Measurements from ENCODE around the gene TUBB4B.

Gene TUBB4B

DNA sequence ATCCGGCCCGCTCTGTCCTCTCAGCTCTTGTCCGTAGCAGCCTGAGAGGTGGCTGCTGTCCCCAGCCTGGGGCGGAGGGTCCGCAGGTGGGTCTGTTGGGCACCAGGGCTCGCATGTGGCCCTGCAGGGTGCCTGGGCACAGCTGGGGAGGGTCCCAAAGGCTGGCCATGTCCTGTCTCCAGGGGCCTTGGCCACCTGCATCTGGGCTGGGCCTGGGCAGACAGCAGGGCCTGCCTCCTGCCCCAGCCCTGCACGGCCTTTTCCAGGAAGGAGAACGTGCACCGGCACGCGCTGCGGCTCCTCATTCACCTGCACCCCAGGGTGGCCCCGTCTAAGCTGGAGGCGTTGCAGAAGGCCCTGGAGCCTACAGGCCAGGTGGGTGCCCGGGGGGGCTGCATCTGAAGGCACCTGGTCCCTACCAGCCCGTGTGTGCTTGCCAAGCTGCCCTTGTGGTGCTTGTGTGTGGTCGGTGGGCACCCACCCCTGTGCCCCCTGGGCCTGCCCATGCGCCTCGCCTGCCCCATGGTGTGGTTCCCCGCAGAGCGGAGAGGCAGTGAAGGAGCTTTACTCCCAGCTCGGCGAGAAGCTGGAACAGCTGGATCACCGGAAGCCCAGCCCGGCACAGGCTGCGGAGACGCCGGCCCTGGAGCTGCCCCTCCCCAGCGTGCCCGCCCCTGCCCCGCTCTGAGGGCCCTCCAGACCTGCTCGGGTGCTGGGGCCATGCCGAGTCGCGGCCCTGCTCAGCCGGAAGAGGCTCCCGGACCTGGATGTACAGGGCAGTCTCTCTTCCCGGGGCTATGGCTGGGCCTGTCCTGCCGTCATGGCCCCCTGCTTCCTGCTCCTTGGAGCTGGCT, 31.4 kb downstream of the TUBB4B start:
- DNase-seq (ENCODE audit: low spot score), result no peak

GRCh38 chr9:137273095-137273490, 32.0 kb downstream of the TUBB4B start:
- DNase-seq (ENCODE audit: low spot score), result no peak

- no peak for DNase-seq (ENCODE audit: low spot score)
Measured at GRCh38 chr9:137273611-137274320, 32.7 kb downstream of the TUBB4B start.

GRCh38 chr9:137275203-137275587, 34.1 kb downstream of the TUBB4B start:
- no peak for DNase-seq (ENCODE audit: low spot score)

DNA sequence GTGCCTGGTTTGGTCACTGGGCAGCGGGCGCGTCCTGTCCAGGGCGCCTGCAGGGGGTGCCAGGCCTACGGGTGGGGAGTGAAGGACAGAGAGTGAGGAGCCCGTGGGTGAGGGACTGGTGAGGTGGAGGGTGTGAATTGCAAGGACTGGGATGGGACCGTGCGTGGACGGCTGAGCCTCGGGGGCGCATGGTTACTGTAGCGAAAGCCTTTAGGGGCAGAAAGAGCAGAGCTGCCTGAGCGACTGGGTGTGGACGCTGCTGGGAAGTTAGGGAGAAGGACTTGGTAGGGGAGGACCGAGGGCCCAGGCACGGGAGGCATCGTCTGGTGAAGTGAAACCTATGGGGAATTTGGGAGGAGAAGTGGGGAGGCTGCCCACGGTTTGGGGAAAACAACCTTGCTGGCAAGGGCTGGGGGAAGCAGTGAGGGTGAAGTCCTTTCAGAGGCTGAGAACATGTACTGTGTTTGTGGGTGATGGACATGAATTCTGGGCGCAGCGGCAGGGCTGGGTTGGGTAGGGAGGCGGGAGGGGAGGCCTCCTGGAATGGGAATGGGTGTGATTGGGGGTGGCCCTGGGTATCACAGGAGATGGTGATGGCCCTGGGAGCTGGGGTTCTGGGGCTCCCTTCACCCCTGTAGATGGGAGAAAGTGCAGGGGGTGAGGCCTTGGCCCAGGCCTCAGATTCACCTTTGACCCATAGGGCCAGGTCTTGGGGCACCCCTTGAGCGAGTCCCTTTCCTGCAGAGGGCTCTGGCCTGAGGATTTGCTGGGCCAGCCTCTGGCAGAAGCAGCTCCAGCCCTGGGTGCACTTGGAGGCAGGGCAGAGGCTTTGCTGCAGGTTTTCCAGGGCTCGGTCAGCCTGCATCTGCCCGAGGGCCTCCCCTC, 34.7 kb downstream of the TUBB4B start:
- no peak for DNase-seq (ENCODE audit: low spot score)

GRCh38 chr9:137276473-137277328, 35.6 kb downstream of the TUBB4B start:
- no peak for DNase-seq (ENCODE audit: low spot score)

DNA sequence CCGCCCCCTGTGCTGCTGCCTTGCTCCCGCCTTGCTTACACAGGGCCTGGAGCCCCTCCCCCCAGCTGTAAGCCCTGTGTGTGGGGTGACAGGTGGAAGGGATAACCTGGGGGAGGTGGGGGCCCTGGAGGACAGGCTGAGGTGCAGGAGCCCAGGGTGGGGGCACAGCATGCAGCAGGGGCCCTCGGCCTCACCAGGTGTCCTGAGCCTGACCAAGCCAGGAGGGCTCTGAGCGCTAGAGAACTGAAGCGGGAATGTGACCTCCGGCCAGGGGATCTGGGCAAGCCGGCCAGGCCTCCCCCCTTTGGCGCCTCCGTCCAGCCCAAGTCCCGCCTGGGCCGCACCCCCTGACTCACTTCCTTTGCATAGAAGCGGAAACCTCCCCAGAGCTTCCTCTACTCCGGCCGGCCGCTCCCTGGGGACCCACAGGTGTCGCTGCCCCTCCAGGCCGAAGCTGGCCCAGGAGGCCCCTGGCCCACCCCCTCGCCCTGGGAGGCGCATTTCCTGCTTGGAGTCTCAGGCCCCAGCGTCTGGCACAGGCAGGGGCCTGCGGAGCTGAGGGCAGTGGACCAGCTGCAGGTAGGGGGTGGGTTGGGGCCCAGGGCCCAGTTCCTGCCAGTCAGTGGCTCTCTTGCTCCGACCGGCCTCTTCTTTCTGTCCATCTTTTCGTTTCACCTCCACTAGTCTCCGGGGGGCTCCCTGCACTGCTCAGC, 36.4 kb downstream of the TUBB4B start, which contains the start of gene TOR4A:
TSS of gene TOR4A (plus strand) at position 398 of the 713 bp plus-strand sequence. CDS start 964 bp downstream, outside the sequence.
- DNase-seq (ENCODE audit: low spot score), result peak; percentile 41

GRCh38 chr9:137278061-137278701, 37.1 kb downstream of the TUBB4B start:
- no peak for DNase-seq (ENCODE audit: low spot score)

- no peak for DNase-seq (ENCODE audit: low spot score)
Measured at GRCh38 chr9:137278721-137279711, 37.9 kb downstream of the TUBB4B start.

DNA sequence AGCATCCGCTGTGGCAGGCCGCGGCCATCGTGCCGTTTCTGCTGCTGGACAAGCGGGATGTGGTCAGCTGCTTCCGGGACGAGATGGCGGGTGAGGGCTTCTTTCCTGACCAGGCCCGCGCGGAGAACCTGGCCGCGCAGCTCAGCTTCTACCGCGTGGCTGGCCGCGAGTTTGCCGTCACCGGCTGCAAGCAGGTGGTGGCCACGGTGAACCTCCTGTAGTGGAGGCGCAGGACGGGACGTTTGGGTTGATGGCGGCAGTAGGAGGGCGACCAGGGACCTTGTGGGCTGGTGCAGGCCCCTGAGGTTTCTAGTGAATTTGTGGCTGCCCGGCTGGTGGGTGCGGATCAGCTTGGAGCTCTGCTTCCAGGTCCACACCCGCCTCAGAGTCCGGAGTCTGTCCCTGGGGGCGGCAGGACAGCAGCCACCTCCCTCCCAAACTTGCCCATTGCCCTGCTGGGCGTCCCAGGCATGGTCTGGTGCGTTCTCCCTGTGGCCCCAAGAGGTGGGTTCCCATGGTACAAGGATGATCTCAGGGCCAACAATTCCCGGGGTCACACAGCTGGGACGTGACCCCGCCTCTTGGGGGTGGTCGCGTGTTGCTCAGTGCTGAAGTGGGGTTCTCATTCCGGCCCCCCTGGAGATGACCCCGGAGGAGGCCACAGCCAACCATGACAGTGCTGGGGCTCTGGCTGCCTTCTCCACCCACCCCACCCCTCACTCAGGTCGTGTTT, 38.8 kb downstream of the TUBB4B start:
- no peak for DNase-seq (ENCODE audit: low spot score)

GRCh38 chr9:137280474-137281344, 39.6 kb downstream of the TUBB4B start:
- DNase-seq (ENCODE audit: low spot score), result no peak

GRCh38 chr9:137281345-137282116, 40.4 kb downstream of the TUBB4B start:
- no peak for DNase-seq (ENCODE audit: low spot score)

DNA sequence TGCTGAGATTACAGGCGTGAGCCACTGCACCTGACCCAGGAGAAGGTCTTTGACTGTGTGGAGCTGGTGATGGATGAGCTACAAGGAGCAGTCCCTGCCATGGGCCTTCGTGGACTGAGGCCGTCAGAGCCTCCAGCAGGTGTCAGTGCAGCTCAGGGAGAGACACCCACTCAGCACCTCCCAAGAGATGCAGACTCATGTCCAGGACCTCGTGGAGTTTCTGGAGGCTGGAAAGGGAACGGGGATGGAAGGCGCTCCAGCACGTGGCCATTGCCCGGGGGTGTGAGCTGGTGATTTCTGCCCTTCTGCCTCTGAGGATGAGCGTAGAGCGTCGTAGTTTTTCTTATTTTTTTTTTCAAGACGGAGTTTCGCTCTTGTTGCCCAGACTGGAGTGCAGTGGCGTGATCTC, 45.9 kb downstream of the TUBB4B start:
- DNase-seq (ENCODE audit: low spot score), result no peak

- DNase-seq (ENCODE audit: low spot score), result no peak
Measured at GRCh38 chr9:137293094-137293481, 52.0 kb downstream of the TUBB4B start.
